Lower leg skin (tissue), 3 donors: ENCODE measurements around the gene RABGAP1.

Experiments used
- CTCF ChIP-seq, 3 donors: fragments of 450-650 bp; IDR thresholded peaks; one replicate each; pipeline ENCODE4 v1.5.1; 2016; ENCODE audit warnings: antibody characterized with exemption in 3 of 3, mild to moderate bottlenecking in 3 of 3, moderate library complexity in 2 of 3
- POLR2A ChIP-seq, 2 donors: fragments of 450-650 bp; IDR thresholded peaks; one replicate each; pipeline ENCODE4 v1.6.1; 2016 to 2017; ENCODE audit warnings: antibody characterized with exemption in 2 of 2, mild to moderate bottlenecking in 1 of 2, moderate library complexity in 1 of 2

GRCh38 chr9:123020796-123021195, 80.0 kb downstream of the RABGAP1 start:
- TF ChIP-seq CTCF (IDR thresholded peaks at IDR 0.05) (no peak), POLR2A (IDR thresholded peaks at IDR 0.05) (no peak)
